IMR-90 (cell line): ENCODE results near the gene GNAI1. TPM values are rescaled to one million over a fixed set of nuclear protein-coding genes. Genes with fewer than 3 reads are reported as not detected.

Experiments
- ATAC-seq: fragments of 200-7000 bp; cut with Tn5 transposase; 2 replicates; pipeline ENCODE4 v1.9.1; 2020; ENCODE audit warnings: low read depth, mild to moderate bottlenecking, moderate library complexity
- BruUV-seq: library from RNA; stranded (reverse); fragments of 400-500 nt; replicated peaks from 2 replicates; lab custom pipeline; 2021; lab: Mats Ljungman, UMichigan
- CTCF ChIA-PET: fragments of 300-600 bp; formaldehyde crosslinking; extraction: SDS; loops from one replicate; lab custom pipeline; 2021; ENCODE audit warnings: antibody characterized with exemption; lab: Yijun Ruan, JAX
- POLR2A ChIA-PET: fragments of 300-600 bp; sonication (Branson Sonifier 250); formaldehyde crosslinking; loops from one replicate; lab custom pipeline; 2022; ENCODE audit warnings: antibody characterized with exemption; ENCODE audit not compliant: unreplicated experiment; lab: Charles Lee
- DNase-seq: peaks from one replicate; pipeline ENCODE4 v3.0.0; 2013
- H2AFZ ChIP-seq: replicated peaks from 2 replicates; pipeline ENCODE3; 2013; ENCODE audit warnings: low read length, mild to moderate bottlenecking; ENCODE audit not compliant: poor library complexity
- H2AK5ac ChIP-seq: 2 replicates; pipeline ENCODE4 v1.6.1; 2013; ENCODE audit warnings: low read depth, low read length, inconsistent platforms
- H2AK9ac ChIP-seq: replicated peaks from 2 replicates; pipeline ENCODE3; 2013; ENCODE audit warnings: mild to moderate bottlenecking, low read depth, low read length, moderate library complexity; ENCODE audit not compliant: poor library complexity
- H2BK120ac ChIP-seq: 2 replicates; pipeline ENCODE4 v1.6.1; 2013; ENCODE audit warnings: low read depth, low read length, inconsistent platforms
- H2BK15ac ChIP-seq: 3 replicates; pipeline ENCODE4 v1.6.1; 2013; ENCODE audit warnings: low read depth, low read length, inconsistent platforms
- H2BK20ac ChIP-seq: 2 replicates; pipeline ENCODE4 v1.6.1; 2013; ENCODE audit warnings: low read depth, mild to moderate bottlenecking, inconsistent platforms, low read length, moderate library complexity
- H2BK5ac ChIP-seq: 2 replicates; pipeline ENCODE4 v1.6.1; 2013; ENCODE audit warnings: mild to moderate bottlenecking, low read depth, low read length, inconsistent platforms; ENCODE audit not compliant: poor library complexity, severe bottlenecking
- H3K14ac ChIP-seq: replicated peaks from 2 replicates; pipeline ENCODE4 v1.6.1; 2013; ENCODE audit warnings: low read depth, low read length, inconsistent platforms
- H3K18ac ChIP-seq: 2 replicates; pipeline ENCODE4 v1.6.1; 2013; ENCODE audit warnings: low read depth, low read length, control low read depth
- H3K23ac ChIP-seq: 2 replicates; pipeline ENCODE4 v1.6.1; 2013; ENCODE audit warnings: low read depth, low read length, inconsistent platforms
- H3K27ac ChIP-seq: 2 replicates; pipeline ENCODE4 v1.5.1; 2013; ENCODE audit warnings: mild to moderate bottlenecking, control low read depth, low read length; ENCODE audit not compliant: insufficient read depth
- H3K27me3 ChIP-seq: 2 replicates; pipeline ENCODE4 v1.6.1; 2013; ENCODE audit warnings: low read length; ENCODE audit not compliant: control insufficient read depth, insufficient read depth
- H3K36me3 ChIP-seq: 2 replicates; pipeline ENCODE4 v1.6.1; 2013; ENCODE audit warnings: low read length, mixed read lengths; ENCODE audit not compliant: control insufficient read depth, insufficient read depth
- H3K4ac ChIP-seq: 2 replicates; pipeline ENCODE4 v1.6.1; 2013; ENCODE audit warnings: low read depth, low read length, inconsistent platforms
- H3K4me1 ChIP-seq: 2 replicates; pipeline ENCODE4 v1.6.1; 2013; ENCODE audit warnings: low read length, mixed read lengths; ENCODE audit not compliant: control insufficient read depth, insufficient read depth
- H3K4me2 ChIP-seq: 2 replicates; pipeline ENCODE4 v1.6.1; 2013; ENCODE audit warnings: low read depth, mild to moderate bottlenecking, control low read depth, low read length, moderate library complexity
- H3K4me3 ChIP-seq: 2 replicates; pipeline ENCODE4 v1.5.1; 2013; ENCODE audit warnings: low read depth, mild to moderate bottlenecking, control low read depth, low read length, moderate library complexity; ENCODE audit not compliant: insufficient read depth
- H3K56ac ChIP-seq: 2 replicates; pipeline ENCODE4 v1.6.1; 2013; ENCODE audit warnings: low read length, inconsistent platforms; ENCODE audit not compliant: insufficient read depth; ENCODE audit errors: extremely low read depth
- H3K79me1 ChIP-seq, 2 experiments: 2 replicates each; pipeline ENCODE4 v1.6.1; 2013; ENCODE audit warnings: low read length in 2 of 2, inconsistent platforms in 1 of 2, low read depth in 1 of 2
- H3K9ac ChIP-seq: 2 replicates; pipeline ENCODE4 v1.6.1; 2013; ENCODE audit warnings: low read depth, low read length, control low read depth
- H3K9me1 ChIP-seq: 2 replicates; pipeline ENCODE4 v1.6.1; 2013; ENCODE audit warnings: low read length, inconsistent platforms; ENCODE audit not compliant: insufficient read depth
- H3K9me3 ChIP-seq: 2 replicates; pipeline ENCODE4 v1.6.1; 2013; ENCODE audit warnings: low read length; ENCODE audit not compliant: control insufficient read depth, insufficient read depth
- H4K20me1 ChIP-seq: 2 replicates; pipeline ENCODE4 v1.6.1; 2013; ENCODE audit warnings: low read length, inconsistent platforms; ENCODE audit not compliant: insufficient read depth
- H4K5ac ChIP-seq: 2 replicates; pipeline ENCODE4 v1.6.1; 2013; ENCODE audit warnings: mild to moderate bottlenecking, low read depth, low read length, control low read depth
- H4K8ac ChIP-seq, 2 experiments: 2 replicates each; pipeline ENCODE4 v1.6.1; 2013; ENCODE audit warnings: low read depth in 2 of 2, low read length in 2 of 2, control low read depth in 1 of 2, inconsistent platforms in 1 of 2
- H4K91ac ChIP-seq: 2 replicates; pipeline ENCODE4 v1.6.1; 2013; ENCODE audit warnings: low read depth, low read length, inconsistent platforms; ENCODE audit not compliant: insufficient read depth
- BHLHE40 ChIP-seq: fragments of 150-350 bp; IDR thresholded peaks from 2 replicates; pipeline ENCODE4 v1.6.1; 2016; ENCODE audit warnings: mild to moderate bottlenecking, low read depth, low read length
- CEBPB ChIP-seq: IDR thresholded peaks from 2 replicates; pipeline ENCODE4 v1.6.1; 2012; ENCODE audit warnings: low read depth, low read length, improper control_type of control experiment
- CHD1 ChIP-seq: IDR thresholded peaks from 2 replicates; pipeline ENCODE4 v1.6.1; 2012; ENCODE audit warnings: low read depth, low read length, improper control_type of control experiment
- CTCF ChIP-seq: conservative IDR thresholded peaks from 2 replicates; pipeline ENCODE4 v1.5.1; 2012; ENCODE audit warnings: mild to moderate bottlenecking, low read depth, low read length, improper control_type of control experiment
- ELK1 ChIP-seq: fragments of 150-350 bp; IDR thresholded peaks from 2 replicates; pipeline ENCODE4 v1.6.1; 2016; ENCODE audit warnings: low read depth, mild to moderate bottlenecking, low read length, moderate library complexity, borderline replicate concordance
- FOS ChIP-seq: fragments of 150-350 bp; IDR thresholded peaks from 2 replicates; pipeline ENCODE4 v1.6.1; 2016; ENCODE audit warnings: low read depth, low read length
- MAFK ChIP-seq: IDR thresholded peaks from 2 replicates; pipeline ENCODE4 v1.6.1; 2012; ENCODE audit warnings: low read depth, low read length, improper control_type of control experiment
- MAZ ChIP-seq: IDR thresholded peaks from 2 replicates; pipeline ENCODE4 v1.6.1; 2012; ENCODE audit warnings: low read depth, mild to moderate bottlenecking, low read length, improper control_type of control experiment, moderate library complexity, borderline replicate concordance
- NFE2L2 ChIP-seq: fragments of 150-350 bp; IDR thresholded peaks from 2 replicates; pipeline ENCODE4 v1.6.1; 2016; ENCODE audit warnings: low read depth, mild to moderate bottlenecking, low read length
- POLR2A ChIP-seq: IDR thresholded peaks from 2 replicates; pipeline ENCODE4 v1.6.1; 2012; ENCODE audit warnings: mild to moderate bottlenecking, low read depth, low read length
- RAD21 ChIP-seq: IDR thresholded peaks from 2 replicates; pipeline ENCODE4 v1.6.1; 2012; ENCODE audit warnings: low read length, improper control_type of control experiment
- RCOR1 ChIP-seq: IDR thresholded peaks from 2 replicates; pipeline ENCODE4 v1.6.1; 2012; ENCODE audit warnings: mild to moderate bottlenecking, low read length, improper control_type of control experiment; ENCODE audit not compliant: insufficient replicate concordance
- RFX5 ChIP-seq: IDR thresholded peaks from 2 replicates; pipeline ENCODE4 v1.8.0; 2012; ENCODE audit warnings: low read depth, mild to moderate bottlenecking, low read length, moderate library complexity
- SMC3 ChIP-seq: fragments of 150-350 bp; IDR thresholded peaks from 2 replicates; pipeline ENCODE4 v1.6.1; 2016; ENCODE audit warnings: low read depth, mild to moderate bottlenecking, antibody characterized with exemption, low read length, moderate library complexity
- USF2 ChIP-seq: fragments of 150-350 bp; IDR thresholded peaks from 2 replicates; pipeline ENCODE4 v1.6.1; 2017; ENCODE audit warnings: mild to moderate bottlenecking, antibody characterized with exemption, low read length, low read depth
- WGBS, 2 experiments: methylation state at CpG; one replicate each; pipeline versions ENCODE4 v1.1.5 to v1.1.7; 2013; ENCODE audit warnings: missing lambda C conversion rate in 2 of 2; ENCODE audit not compliant: insufficient read length in 1 of 2; ENCODE audit errors: extremely low coverage in 2 of 2; 5-methylcytosine and 5-hydroxymethylcytosine counted together
- dilution Hi-C: fragments of 300-500 bp; cut with HindIII; formaldehyde crosslinking; loops from one replicate; pipeline ENCODE4 v1.14.3; 2018; ENCODE audit warnings: low sequenced_read_pairs; ENCODE audit not compliant: unreplicated experiment
- in situ Hi-C: fragments of 300-500 bp; cut with MboI; formaldehyde crosslinking; loops from 3 replicates; pipeline ENCODE4 v1.14.3; 2019; ENCODE audit warnings: low sequenced_read_pairs, inconsistent platforms, mixed read lengths
- intact Hi-C: fragments of 100-400 bp; cut with micrococcal nuclease; formaldehyde crosslinking; loops from 2 replicates; pipeline ENCODE4 v1.10.0; 2022
- polyA plus RNA-seq, 3 experiments: library from polyadenylated mRNA; depleted of rRNA; stranded (reverse); fragments of >200 nt; gene quantifications; 2 replicates each; pipeline ENCODE4 v1.2.3, GENCODE V29; 2012; ENCODE audit warnings: low replicate concordance in 1 of 3
- total RNA-seq: library from RNA; depleted of rRNA; stranded (reverse); fragments of >200 nt; gene quantifications from 2 replicates; pipeline ENCODE4 v1.2.3, GENCODE V29; 2012

The GNAI1 gene
- total and polyA plus RNA-seq, 2 of the 4 experiments (the other 2 are of a cell fraction) = 21.1 to 26.5 TPM

- ATAC-seq (no peak), DNase-seq (no peak)
- Histone ChIP-seq H3K9me3 (no peaks in the 10 kb centered on the region), H3K27ac (no peak overlapping the region), H3K4ac (no peak overlapping the region), H2BK5ac (no peak overlapping the region), H3K9ac (no peak overlapping the region), H3K56ac (no peak overlapping the region), H4K5ac (no peak overlapping the region), H3K23ac (no peak overlapping the region), H2AK5ac (no peak overlapping the region), H3K27me3 (no peaks in the 10 kb centered on the region), H2BK15ac (no peak overlapping the region), H3K4me2 (no peak overlapping the region), H2AFZ (no peak overlapping the region), H4K91ac (no peak overlapping the region), H2AK9ac (no peak overlapping the region), H3K4me1 (peaks cover 3% of the 10 kb centered on the region), H3K9me1 (peaks cover 2% of the 10 kb centered on the region; the same call in 1 of the 2 replicates), H2BK20ac (no peak overlapping the region), H4K8ac (no peak overlapping the region), H4K20me1 (no peaks in the 10 kb centered on the region), H3K14ac (no peak overlapping the region), H3K36me3 (no peaks in the 10 kb centered on the region), H3K79me1 (no peaks in the 10 kb centered on the region), H3K4me3 (no peak overlapping the region), H3K18ac (no peak overlapping the region), H2BK120ac (no peak overlapping the region)
- CTCF ChIA-PET = interaction anchor here (1.1 kb wide), 1 partner anchor 43 kb away, joined by 4 read pairs; no protein-coding TSS in a partner anchor
- no TSS peak for BruUV-seq
- WGBS, 2 experiments = no CpG with 5 or more reads among the region's 4 CpGs
- POLR2A ChIA-PET = interaction anchor here (0.5 kb wide), 1 partner anchor 98 kb away, joined by 4 read pairs; no protein-coding TSS in a partner anchor
- in situ Hi-C loops (no loop called here), intact Hi-C loops (no loop called here), dilution Hi-C loops (no loop called here)
- TF ChIP-seq NFE2L2 (no peak), RCOR1 (no peak), BHLHE40 (no peak), MAZ (no peak), USF2 (no peak), MAFK (no peak), RFX5 (no peak), SMC3 (no peak), CEBPB (no peak), FOS (no peak), CTCF (no peak), CHD1 (no peak), POLR2A (no peak), ELK1 (no peak), RAD21 (no peak)
Observed at GRCh38 chr7:80232979-80233724, 98.5 kb downstream of the GNAI1 start.
